GM12873 (cell line): ENCODE data around the gene STK16.

Experiments
- CTCF ChIP-seq: IDR thresholded peaks from 2 replicates; pipeline ENCODE4 v1.5.1; 2012; ENCODE audit warnings: low read depth, mild to moderate bottlenecking, moderate library complexity, low read length, control low read depth; ENCODE audit not compliant: insufficient read depth; ENCODE audit errors: missing control alignments

STK16 gene

GRCh38 chr2:219245148-219245898, at the start of gene STK16, which contains the start of gene GLB1L:
STK16 (plus strand) TSS chr2:219245479; CDS start chr2:219246000, 521 bp downstream.
GLB1L (minus strand) TSS chr2:219245444; CDS start chr2:219243573, 1,871 bp downstream.
- no peak for TF ChIP-seq CTCF

GRCh38 chr2:219197388-219197787, 47.9 kb upstream of the STK16 start:
- TF ChIP-seq CTCF, result no peak

- no peak for TF ChIP-seq CTCF
These were observed 46.3 kb upstream of the STK16 start for GRCh38 chr2:219198974-219199373.

- TF ChIP-seq CTCF, result no peak
These were observed 45.6 kb upstream of the STK16 start for GRCh38 chr2:219199470-219200211.

- TF ChIP-seq CTCF, result no peak
These were observed 40.7 kb upstream of the STK16 start for GRCh38 chr2:219204425-219205164.

GRCh38 chr2:219205165-219205538, 40.1 kb upstream of the STK16 start:
- no peak for TF ChIP-seq CTCF

GRCh38 chr2:219205981-219206327, 39.3 kb upstream of the STK16 start:
- no peak for TF ChIP-seq CTCF
